NB4 (cell line): ENCODE measurements around the gene MAN2B1.

Source experiments
- DNase-seq: peaks from one replicate; pipeline ENCODE4 v3.0.0; 2010; ENCODE audit warnings: low read depth
- H3K4me3 ChIP-seq: one replicate; pipeline ENCODE4 v1.5.1; 2011; ENCODE audit warnings: mild to moderate bottlenecking, low read depth, low read length, moderate library complexity
- MYC ChIP-seq: IDR thresholded peaks from 2 replicates; pipeline ENCODE4 v1.6.1; 2011; ENCODE audit warnings: low read depth, low read length
- POLR2A ChIP-seq: IDR thresholded peaks from 2 replicates; pipeline ENCODE4 v1.6.1; 2011; ENCODE audit warnings: mild to moderate bottlenecking; ENCODE audit not compliant: insufficient read length; ENCODE audit errors: extremely low read depth
- TF ChIP-seq, protein P1 (sequence below): IDR thresholded peaks from one replicate; pipeline ENCODE4 v1.5.1; 2012; ENCODE audit warnings: low read depth, low read length
- TF ChIP-seq, protein P2 (sequence below): IDR thresholded peaks from 2 replicates; pipeline ENCODE4 v1.6.1; 2011; ENCODE audit warnings: low read depth, low read length

The MAN2B1 gene

DNA sequence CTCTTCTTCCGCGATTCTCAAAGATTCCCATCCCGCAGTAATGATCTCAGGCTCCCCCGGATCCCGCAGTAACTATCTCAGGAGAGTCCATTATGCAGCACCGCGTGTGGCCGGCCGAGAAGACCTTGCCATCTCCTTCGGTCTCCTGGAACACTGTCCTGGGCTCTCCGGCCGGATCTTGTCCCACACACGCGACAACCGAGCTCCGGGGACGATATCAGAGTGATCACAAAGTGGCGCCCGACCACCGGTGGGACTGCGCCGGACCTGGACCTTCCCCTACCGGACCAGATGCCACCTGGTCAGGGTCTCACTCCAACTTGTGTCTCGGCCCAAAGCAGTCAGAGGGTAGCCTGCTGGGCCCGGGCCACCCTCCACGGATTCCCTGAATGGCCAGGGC is 24.0 kb downstream of the MAN2B1 start:
- TF ChIP-seq POLR2A (no peak), MYC (no peak)
- TF ChIP-seq, protein P1, sequence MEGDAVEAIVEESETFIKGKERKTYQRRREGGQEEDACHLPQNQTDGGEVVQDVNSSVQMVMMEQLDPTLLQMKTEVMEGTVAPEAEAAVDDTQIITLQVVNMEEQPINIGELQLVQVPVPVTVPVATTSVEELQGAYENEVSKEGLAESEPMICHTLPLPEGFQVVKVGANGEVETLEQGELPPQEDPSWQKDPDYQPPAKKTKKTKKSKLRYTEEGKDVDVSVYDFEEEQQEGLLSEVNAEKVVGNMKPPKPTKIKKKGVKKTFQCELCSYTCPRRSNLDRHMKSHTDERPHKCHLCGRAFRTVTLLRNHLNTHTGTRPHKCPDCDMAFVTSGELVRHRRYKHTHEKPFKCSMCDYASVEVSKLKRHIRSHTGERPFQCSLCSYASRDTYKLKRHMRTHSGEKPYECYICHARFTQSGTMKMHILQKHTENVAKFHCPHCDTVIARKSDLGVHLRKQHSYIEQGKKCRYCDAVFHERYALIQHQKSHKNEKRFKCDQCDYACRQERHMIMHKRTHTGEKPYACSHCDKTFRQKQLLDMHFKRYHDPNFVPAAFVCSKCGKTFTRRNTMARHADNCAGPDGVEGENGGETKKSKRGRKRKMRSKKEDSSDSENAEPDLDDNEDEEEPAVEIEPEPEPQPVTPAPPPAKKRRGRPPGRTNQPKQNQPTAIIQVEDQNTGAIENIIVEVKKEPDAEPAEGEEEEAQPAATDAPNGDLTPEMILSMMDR = no peak
- TF ChIP-seq, protein P2, sequence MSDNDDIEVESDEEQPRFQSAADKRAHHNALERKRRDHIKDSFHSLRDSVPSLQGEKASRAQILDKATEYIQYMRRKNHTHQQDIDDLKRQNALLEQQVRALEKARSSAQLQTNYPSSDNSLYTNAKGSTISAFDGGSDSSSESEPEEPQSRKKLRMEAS = no peak
- DNase-seq = no peak
- H3K4me3 ChIP-seq = no peak overlapping the region

DNA sequence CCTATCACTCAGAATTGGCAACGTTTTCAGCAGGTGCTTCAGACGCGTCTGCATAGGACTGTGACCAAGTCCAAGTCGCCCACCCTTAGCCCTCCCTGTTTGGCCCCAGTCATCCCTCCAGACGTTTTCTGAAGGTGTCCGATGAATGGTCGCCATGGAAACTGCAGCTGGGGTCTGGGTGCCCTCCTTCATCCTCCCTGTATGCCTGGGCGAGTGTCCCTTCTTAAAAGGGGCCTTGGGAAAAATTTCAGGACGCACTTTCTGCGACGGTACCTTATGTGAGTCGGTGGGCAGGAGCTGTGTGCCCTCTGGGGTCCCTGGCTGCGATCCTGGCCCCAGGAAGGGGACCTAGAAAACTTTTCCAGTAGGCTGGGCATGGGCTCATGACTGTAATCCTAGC is 25.1 kb downstream of the MAN2B1 start:
- TF ChIP-seq POLR2A (no peak), MYC (no peak)
- TF ChIP-seq, protein P1 = no peak
- TF ChIP-seq, protein P2 = no peak
- no peak for DNase-seq

GRCh38 chr19:12639901-12640613 is 26.5 kb downstream of the MAN2B1 start:
- H3K4me3 ChIP-seq = no peak overlapping the region
- TF ChIP-seq MYC (peak; percentile 92), POLR2A (no peak)
- TF ChIP-seq, protein P1 = peak; percentile 81
- TF ChIP-seq, protein P2 = peak; percentile 83
- DNase-seq = peak; percentile 87

More for the DNA sequence above, 25.1 kb downstream of the MAN2B1 start:
- no peak overlapping the region for H3K4me3 ChIP-seq

- TF ChIP-seq MYC (no peak), POLR2A (no peak)
- TF ChIP-seq, protein P1 = no peak
- TF ChIP-seq, protein P2 = no peak
- DNase-seq = no peak
- H3K4me3 ChIP-seq = no peak overlapping the region
Observed at GRCh38 chr19:12638611-12639182, 27.8 kb downstream of the MAN2B1 start.

GRCh38 chr19:12636631-12637030 is 29.9 kb downstream of the MAN2B1 start:
- DNase-seq = no peak
- TF ChIP-seq, protein P1 = no peak
- H3K4me3 ChIP-seq = no peak overlapping the region
